WTC11 (cell line): Measurements from ENCODE around the gene ZNF648. TPM values are rescaled to one million over a fixed set of nuclear protein-coding genes. Genes with fewer than 3 reads are reported as not detected.

ENCODE experiments used
- ATAC-seq: fragments of 200-7000 bp; cut with Tn5 transposase; 2 replicates; pipeline ENCODE4 v1.10.0; 2021; ENCODE audit warnings: mild to moderate bottlenecking, moderate library complexity
- CTCF ChIA-PET: fragments of 300-600 bp; sonication (Branson Sonifier 250); formaldehyde crosslinking; loops from one replicate; lab custom pipeline; 2021; ENCODE audit warnings: antibody characterized with exemption; lab: Charles Lee
- POLR2A ChIA-PET: fragments of 350-600 bp; sonication (Branson Sonifier 250); formaldehyde crosslinking; loops from one replicate; lab custom pipeline; 2021; ENCODE audit warnings: antibody characterized with exemption; lab: Charles Lee
- DNase-seq: peaks from one replicate; pipeline ENCODE4 v3.0.0; 2021; ENCODE audit warnings: low spot score
- H3K27ac Mint-ChIP-seq: 2 replicates; pipeline ENCODE4 v1.8.0; 2021; ENCODE audit warnings: mixed read lengths
- H3K27me3 Mint-ChIP-seq: 2 replicates; pipeline ENCODE4 v1.8.0; 2021; ENCODE audit warnings: low read depth, mild to moderate bottlenecking, moderate library complexity, mixed read lengths
- H3K36me3 Mint-ChIP-seq: 2 replicates; pipeline ENCODE4 v1.8.0; 2021; ENCODE audit warnings: mixed read lengths
- H3K4me1 Mint-ChIP-seq: 2 replicates; pipeline ENCODE4 v1.8.0; 2022; ENCODE audit warnings: mixed read lengths
- H3K4me3 Mint-ChIP-seq: 2 replicates; pipeline ENCODE4 v1.8.0; 2021; ENCODE audit warnings: mild to moderate bottlenecking, moderate library complexity, mixed read lengths
- H3K9me3 Mint-ChIP-seq: 2 replicates; pipeline ENCODE4 v1.8.0; 2021; ENCODE audit warnings: mixed read lengths
- ATF2 ChIP-seq: sonication (generic); formaldehyde crosslinking; IDR thresholded peaks from 2 replicates; pipeline ENCODE4 v1.8.1; 2022; ENCODE audit warnings: low read depth, missing genetic modification reagents, borderline replicate concordance
- ATF6 ChIP-seq: sonication (generic); formaldehyde crosslinking; IDR thresholded peaks from 2 replicates; pipeline ENCODE4 v1.8.1; 2023; ENCODE audit warnings: mild to moderate bottlenecking, missing genetic modification reagents
- CTCF ChIP-seq: fragments of 200-600 bp; IDR thresholded peaks from 2 replicates; pipeline ENCODE4 v1.8.0; 2022; ENCODE audit warnings: antibody characterized with exemption
- ESRRA ChIP-seq: sonication (generic); formaldehyde crosslinking; IDR thresholded peaks from 2 replicates; pipeline ENCODE4 v1.8.1; 2022; ENCODE audit warnings: mild to moderate bottlenecking, missing genetic modification reagents, borderline replicate concordance
- IRF2 ChIP-seq: sonication (generic); formaldehyde crosslinking; IDR thresholded peaks from 2 replicates; pipeline ENCODE4 v1.8.0; 2022; ENCODE audit warnings: low read depth, missing genetic modification reagents, borderline replicate concordance
- NFATC4 ChIP-seq: fragments of 250-450 bp; sonication (Bioruptor Pico); IDR thresholded peaks from 2 replicates; pipeline ENCODE4 v1.9.0; 2021; ENCODE audit warnings: mild to moderate bottlenecking
- NFYB ChIP-seq: sonication (generic); formaldehyde crosslinking; conservative IDR thresholded peaks from 2 replicates; pipeline ENCODE4 v1.8.0; 2022; ENCODE audit warnings: low read depth, missing genetic modification reagents
- TCF7 ChIP-seq: sonication (generic); formaldehyde crosslinking; IDR thresholded peaks from 2 replicates; pipeline ENCODE4 v1.8.0; 2022; ENCODE audit warnings: mild to moderate bottlenecking, low read depth, missing genetic modification reagents, moderate library complexity
- ZBTB21 ChIP-seq: sonication (generic); formaldehyde crosslinking; IDR thresholded peaks from 2 replicates; pipeline ENCODE4 v1.8.1; 2023; ENCODE audit warnings: mild to moderate bottlenecking, missing genetic modification reagents, borderline replicate concordance
- ZMAT4 ChIP-seq: fragments of 250-450 bp; sonication (Bioruptor Pico); IDR thresholded peaks from 2 replicates; pipeline ENCODE4 v1.9.0; 2021; ENCODE audit warnings: mild to moderate bottlenecking
- ZNF281 ChIP-seq: sonication (generic); formaldehyde crosslinking; IDR thresholded peaks from 2 replicates; pipeline ENCODE4 v1.8.0; 2023; ENCODE audit warnings: mild to moderate bottlenecking, missing genetic modification reagents
- ZNF396 ChIP-seq: fragments of 250-450 bp; sonication (Bioruptor Pico); IDR thresholded peaks from 2 replicates; pipeline ENCODE4 v1.8.0; 2021; ENCODE audit warnings: mild to moderate bottlenecking, moderate library complexity, borderline replicate concordance
- ZNF416 ChIP-seq: fragments of 250-450 bp; sonication (Bioruptor Pico); IDR thresholded peaks from 2 replicates; pipeline ENCODE4 v1.9.0; 2021; ENCODE audit warnings: mild to moderate bottlenecking, inconsistent platforms
- ZNF532 ChIP-seq: fragments of 250-450 bp; sonication (Bioruptor Pico); IDR thresholded peaks from 2 replicates; pipeline ENCODE4 v1.9.0; 2021; ENCODE audit warnings: mild to moderate bottlenecking, borderline replicate concordance
- ZNF671 ChIP-seq: fragments of 250-450 bp; sonication (Bioruptor Pico); IDR thresholded peaks from 2 replicates; pipeline ENCODE4 v1.8.0; 2021; ENCODE audit warnings: mild to moderate bottlenecking
- total RNA-seq: library from RNA; stranded (reverse); gene quantifications from 3 replicates; pipeline ENCODE4 v1.2.3, GENCODE V29; 2021

ZNF648 gene
- total RNA-seq, 1 experiment from 2014 or later = 0.17 TPM

GRCh38 chr1:182092336-182092735, 30.8 kb upstream of the ZNF648 start:
- Mint-ChIP-seq H3K4me3 (no peak overlapping the region), H3K27ac (no peak overlapping the region), H3K4me1 (peaks cover 9% of the 10 kb centered on the region), H3K27me3 (no peaks in the 10 kb centered on the region; the same call in none of the 2 replicates), H3K36me3 (peaks cover 4% of the 10 kb centered on the region; the same call in 1 of the 2 replicates), H3K9me3 (peaks cover 5% of the 10 kb centered on the region)
- ChIA-PET POLR2A (no interaction called here), CTCF (interaction anchor here (0.6 kb wide), 1 partner anchor 10 kb away, joined by 4 read pairs; no protein-coding TSS in a partner anchor)
- no peak for ATAC-seq
- no peak for DNase-seq
- TF ChIP-seq ZNF532 (CRISPR knock-in tag) (no peak), CTCF (no peak), NFYB (no peak), ZNF281 (no peak), ZNF396 (CRISPR knock-in tag) (no peak), ESRRA (CRISPR knock-in tag) (no peak), ATF2 (CRISPR knock-in tag) (no peak), ZMAT4 (CRISPR knock-in tag) (no peak), ZBTB21 (CRISPR knock-in tag) (no peak), ZNF671 (CRISPR knock-in tag) (no peak), NFATC4 (no peak), TCF7 (CRISPR knock-in tag) (no peak), IRF2 (CRISPR knock-in tag) (no peak)

- ChIA-PET POLR2A (interaction anchor here (1.0 kb wide), 1 partner anchor 50 kb away, joined by 3 read pairs; no protein-coding TSS in a partner anchor), CTCF (interaction anchor here (0.7 kb wide), 1 partner anchor 51 kb away, joined by 3 read pairs; no protein-coding TSS in a partner anchor)
- H3K27ac Mint-ChIP-seq = no peak overlapping the region
- H3K4me1 Mint-ChIP-seq = peaks cover 9% of the 10 kb centered on the region
- TF ChIP-seq ATF6 (no peak), ZNF416 (CRISPR knock-in tag) (no peak), ZNF281 (no peak)
- ATAC-seq (no peak), DNase-seq (no peak)
- peaks cover 5% of the 10 kb centered on the region for H3K9me3 Mint-ChIP-seq
- no peaks in the 10 kb centered on the region; the same call in none of the 2 replicates for H3K27me3 Mint-ChIP-seq
- H3K36me3 Mint-ChIP-seq = peaks cover 4% of the 10 kb centered on the region; the same call in 1 of the 2 replicates
- H3K4me3 Mint-ChIP-seq = no peak overlapping the region
These were observed 29.6 kb upstream of the ZNF648 start for GRCh38 chr1:182091083-182091482.
